HL-60 (cell line): ENCODE measurements around the gene PNPLA1.

Source experiments
- DNase-seq, 2 experiments: peaks; one replicate each; pipeline ENCODE4 v3.0.0-alpha.2; 2010 to 2020; ENCODE audit warnings: low read depth in 1 of 2, low spot score in 1 of 2
- H3K27ac ChIP-seq: fragments of 250-450 bp; sonication (Bioruptor Pico); replicated peaks from 2 replicates; pipeline ENCODE4 v1.5.1; 2020; ENCODE audit warnings: mild to moderate bottlenecking, moderate library complexity
- H3K27me3 ChIP-seq: fragments of 250-450 bp; sonication (Bioruptor Pico); 2 replicates; pipeline ENCODE4 v1.5.1; 2021; ENCODE audit warnings: mild to moderate bottlenecking, moderate library complexity; ENCODE audit not compliant: insufficient read depth, poor library complexity, severe bottlenecking
- H3K4me3 ChIP-seq: replicated peaks from 2 replicates; pipeline ENCODE4 v1.5.1; 2011; ENCODE audit warnings: mild to moderate bottlenecking, control low read depth, low read length; ENCODE audit not compliant: insufficient read depth
- CTCF ChIP-seq: IDR thresholded peaks from one replicate; pipeline ENCODE4 v1.5.1; 2011; ENCODE audit warnings: low read length, control low read depth, inconsistent platforms; ENCODE audit not compliant: insufficient read depth
- GABPA ChIP-seq: IDR thresholded peaks from 2 replicates; pipeline ENCODE4 v1.6.1; 2012; ENCODE audit warnings: low read depth
- POLR2AphosphoS5 ChIP-seq: IDR thresholded peaks from 2 replicates; pipeline ENCODE4 v1.6.1; 2012; ENCODE audit warnings: low read depth
- REST ChIP-seq: IDR thresholded peaks from 2 replicates; pipeline ENCODE4 v1.6.1; 2012; ENCODE audit warnings: low read depth; ENCODE audit not compliant: insufficient replicate concordance
- SPI1 ChIP-seq: IDR thresholded peaks from 2 replicates; pipeline ENCODE4 v1.6.1; 2012; ENCODE audit warnings: low read depth, mild to moderate bottlenecking, borderline replicate concordance

Gene PNPLA1

GRCh38 chr6:36272234-36272633 lies 2.4 kb downstream of the PNPLA1 start:
- Histone ChIP-seq H3K27me3 (peaks cover 2% of the 10 kb centered on the region), H3K4me3 (no peak overlapping the region), H3K27ac (no peak overlapping the region)
- no peak for DNase-seq
- no peak for TF ChIP-seq GABPA
- TF ChIP-seq POLR2AphosphoS5: no peak

- no peak overlapping the region for H3K4me3 ChIP-seq
- no peak overlapping the region for H3K27ac ChIP-seq
- H3K27me3 ChIP-seq: peaks cover 2% of the 10 kb centered on the region
- no peak for TF ChIP-seq REST
- DNase-seq: no peak
These were observed 3.2 kb downstream of the PNPLA1 start for GRCh38 chr6:36273067-36273466.

GRCh38 chr6:36273802-36274514 lies 4.1 kb downstream of the PNPLA1 start:
- no peak for DNase-seq
- H3K27ac ChIP-seq: no peak overlapping the region
- H3K27me3 ChIP-seq: peaks cover 2% of the 10 kb centered on the region
- TF ChIP-seq CTCF (no peak), SPI1 (no peak), GABPA (no peak), POLR2AphosphoS5 (no peak), REST (no peak)
- H3K4me3 ChIP-seq: no peak overlapping the region

- no peak overlapping the region for H3K27ac ChIP-seq
- TF ChIP-seq REST (no peak), GABPA (no peak), POLR2AphosphoS5 (no peak), SPI1 (no peak), CTCF (no peak)
- H3K27me3 ChIP-seq: peaks cover 2% of the 10 kb centered on the region
- no peak for DNase-seq
- H3K4me3 ChIP-seq: no peak overlapping the region
These were observed 7.0 kb downstream of the PNPLA1 start for GRCh38 chr6:36276581-36277536.
